Thyroid gland (tissue), 4 donors: ENCODE measurements around the gene P2RX4.

Experiments
- CTCF ChIP-seq, 6 experiments: fragments of 200-600 bp in 3 of 6; fragments of 450-650 bp in 3 of 6; sonication (generic) in 3 of 6; IDR thresholded peaks; one replicate each; pipeline ENCODE4 v1.5.1; 2016 to 2019; ENCODE audit warnings: antibody characterized with exemption in 6 of 6, mild to moderate bottlenecking in 2 of 6, inconsistent platforms in 1 of 6, moderate library complexity in 1 of 6
- POLR2A ChIP-seq, 2 donors: fragments of 450-650 bp; IDR thresholded peaks; one replicate each; pipeline ENCODE4 v1.6.1; 2017; ENCODE audit warnings: antibody characterized with exemption in 2 of 2, mild to moderate bottlenecking in 2 of 2, moderate library complexity in 1 of 2

- TF ChIP-seq CTCF (IDR thresholded peaks at IDR 0.05), result no peak
- TF ChIP-seq POLR2A (IDR thresholded peaks at IDR 0.05), result no peak
These were observed 30.1 kb downstream of the P2RX4 start for GRCh38 chr12:121240062-121240420.
